Fibroblast of lung (primary cell): Measurements from ENCODE around the gene TAS2R38. TPM values are rescaled to one million over a fixed set of nuclear protein-coding genes. Genes with fewer than 3 reads are reported as not detected.

Experiments used
- DNase-seq, 2 donors: peaks; one replicate each; pipeline versions ENCODE4 v3.0.0 to v3.0.0-alpha.2; 2010; ENCODE audit warnings: low read depth in 2 of 2
- H2AFZ ChIP-seq: 2 replicates; pipeline ENCODE4 v1.5.1; 2012; ENCODE audit warnings: low read length, control low read depth, inconsistent platforms
- H3K27ac ChIP-seq: 2 replicates; pipeline ENCODE4 v1.5.1; 2011; ENCODE audit warnings: low read length, control low read depth; ENCODE audit not compliant: insufficient read depth
- H3K27me3 ChIP-seq: 2 replicates; pipeline ENCODE4 v1.5.1; 2011; ENCODE audit warnings: mild to moderate bottlenecking, low read length; ENCODE audit not compliant: control insufficient read depth, insufficient read depth
- H3K36me3 ChIP-seq: 2 replicates; pipeline ENCODE4 v1.5.1; 2011; ENCODE audit warnings: low read length; ENCODE audit not compliant: control insufficient read depth, insufficient read depth
- H3K4me1 ChIP-seq: 2 replicates; pipeline ENCODE4 v1.5.1; 2011; ENCODE audit warnings: low read length; ENCODE audit not compliant: control insufficient read depth, insufficient read depth; ENCODE audit errors: extremely low read depth
- H3K4me2 ChIP-seq: 2 replicates; pipeline ENCODE4 v1.5.1; 2011; ENCODE audit warnings: low read length, control low read depth; ENCODE audit not compliant: insufficient read depth; ENCODE audit errors: extremely low read depth
- H3K4me3 ChIP-seq, 4 experiments: fragments of 200-600 bp in 1 of 4; sonication (generic) in 1 of 4; replicated peaks in 1 of 4; 2 replicates each; pipeline ENCODE4 v1.5.1; 2011 to 2016; ENCODE audit warnings: low read length in 4 of 4, low read depth in 3 of 4, mild to moderate bottlenecking in 3 of 4, control low read depth in 2 of 4, inconsistent platforms in 1 of 4, mixed read lengths in 1 of 4; ENCODE audit not compliant: insufficient read depth in 1 of 4; ENCODE audit errors: control extremely low read depth in 1 of 4
- H3K79me2 ChIP-seq: 2 replicates; pipeline ENCODE4 v1.5.1; 2012; ENCODE audit warnings: mild to moderate bottlenecking, low read length, inconsistent platforms; ENCODE audit not compliant: control insufficient read depth, insufficient read depth
- H3K9ac ChIP-seq: 2 replicates; pipeline ENCODE4 v1.5.1; 2011; ENCODE audit warnings: mild to moderate bottlenecking, low read length, control low read depth; ENCODE audit not compliant: insufficient read depth
- H3K9me3 ChIP-seq: 2 replicates; pipeline ENCODE4 v1.5.1; 2012; ENCODE audit warnings: low read depth, low read length; ENCODE audit not compliant: control insufficient read depth, insufficient read depth
- H4K20me1 ChIP-seq: 2 replicates; pipeline ENCODE4 v1.5.1; 2011; ENCODE audit warnings: low read length; ENCODE audit not compliant: control insufficient read depth, insufficient read depth; ENCODE audit errors: extremely low read depth
- CTCF ChIP-seq, 2 donors: IDR thresholded peaks in 1 of 2; conservative IDR thresholded peaks in 1 of 2; 1 replicate in 1 of 2; 2 replicates in 1 of 2; pipeline ENCODE4 v1.5.1; 2011 to 2012; ENCODE audit warnings: low read length in 2 of 2, control low read depth in 1 of 2, inconsistent platforms in 1 of 2, low read depth in 1 of 2, mild to moderate bottlenecking in 1 of 2
- EZH2 ChIP-seq: IDR thresholded peaks from 2 replicates; pipeline ENCODE4 v1.5.1; 2012; ENCODE audit warnings: low read length, control low read depth, mild to moderate bottlenecking; ENCODE audit errors: missing control alignments
- polyA plus RNA-seq, 2 donors: library from polyadenylated mRNA; depleted of rRNA in 1 of 2; stranded (reverse) in 1 of 2; unstranded in 1 of 2; fragments of >200 nt; gene quantifications; 2 replicates each; pipeline ENCODE4 v1.2.1, GENCODE V29; 2011 to 2012; ENCODE audit warnings: missing spikeins in 1 of 2
- total RNA-seq: library from RNA; depleted of rRNA; stranded (reverse); fragments of >200 nt; gene quantifications from 2 replicates; pipeline ENCODE4 v1.2.1, GENCODE V29; 2014

TAS2R38 gene
- total and polyA plus RNA-seq, 2 donors (not counting 1 experiment from before 2014, with no cell fraction given), result not detected

DNA sequence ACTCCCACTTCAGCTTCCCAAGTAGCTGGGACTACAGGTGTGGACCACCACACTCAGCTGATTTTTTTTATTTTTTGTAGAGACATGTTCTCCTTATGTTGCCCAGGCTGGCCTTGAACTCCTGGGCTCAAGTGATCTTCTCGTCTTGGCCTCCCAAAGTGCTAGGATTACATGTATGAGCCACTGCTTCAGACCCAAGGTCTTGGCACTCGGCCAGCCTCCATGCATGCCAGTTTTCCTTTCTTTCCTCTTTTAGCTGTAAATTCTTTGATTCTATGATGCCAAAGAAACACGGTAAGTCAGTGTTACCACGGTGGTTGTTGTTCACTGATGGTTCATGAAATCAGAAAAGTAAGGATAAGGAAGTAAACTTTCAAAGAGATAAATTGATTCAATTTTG lies 19.1 kb upstream of the TAS2R38 start:
- Histone ChIP-seq H2AFZ (no peak overlapping the region), H3K79me2 (no peaks in the 10 kb centered on the region), H3K4me2 (no peak overlapping the region), H3K9me3 (no peaks in the 10 kb centered on the region), H3K4me3 (no peak overlapping the region), H3K27ac (no peak overlapping the region), H3K9ac (no peak overlapping the region), H3K36me3 (no peaks in the 10 kb centered on the region), H3K27me3 (no peaks in the 10 kb centered on the region), H3K4me1 (no peaks in the 10 kb centered on the region), H4K20me1 (no peaks in the 10 kb centered on the region)
- no peak for DNase-seq
- no peak for TF ChIP-seq EZH2
- no peak for TF ChIP-seq CTCF (conservative IDR thresholded peaks at IDR 0.05 in 1 of 2, IDR thresholded peaks at IDR 0.05 in 1 of 2; ENCODE audit: low read depth in 1 of 2, low read length in 2 of 2)

DNA sequence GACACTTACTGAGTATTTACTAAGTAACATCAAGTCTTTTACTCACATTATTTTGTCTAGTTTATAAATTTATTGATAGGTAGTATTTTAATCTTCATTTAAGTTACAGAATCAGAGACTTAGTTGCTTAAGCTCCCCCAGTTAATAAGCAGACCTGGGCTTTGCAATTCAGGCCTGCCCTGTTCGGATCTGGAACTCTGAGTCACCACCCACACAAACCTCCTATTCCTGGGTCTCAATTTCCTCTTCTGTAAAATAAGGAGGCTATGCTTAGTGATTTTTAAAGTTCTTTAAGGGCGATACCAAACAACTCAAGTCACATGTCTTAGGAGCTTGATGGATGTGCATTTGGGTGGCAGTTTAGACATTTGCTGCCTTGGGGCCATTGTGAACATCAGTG lies 18.6 kb upstream of the TAS2R38 start:
- DNase-seq, result no peak
- H3K27me3 ChIP-seq, result no peaks in the 10 kb centered on the region
- no peak overlapping the region for H3K4me3 ChIP-seq
- no peak overlapping the region for H3K9ac ChIP-seq
- no peaks in the 10 kb centered on the region for H3K9me3 ChIP-seq
- no peak overlapping the region for H2AFZ ChIP-seq
- no peak overlapping the region for H3K4me2 ChIP-seq
- H3K79me2 ChIP-seq, result no peaks in the 10 kb centered on the region
- no peaks in the 10 kb centered on the region for H3K4me1 ChIP-seq
- H3K36me3 ChIP-seq, result no peaks in the 10 kb centered on the region
- H3K27ac ChIP-seq, result no peak overlapping the region
- TF ChIP-seq EZH2, result no peak
- TF ChIP-seq CTCF (conservative IDR thresholded peaks at IDR 0.05 in 1 of 2, IDR thresholded peaks at IDR 0.05 in 1 of 2; ENCODE audit: low read depth in 1 of 2, low read length in 2 of 2), result no peak
- no peaks in the 10 kb centered on the region for H4K20me1 ChIP-seq

DNA sequence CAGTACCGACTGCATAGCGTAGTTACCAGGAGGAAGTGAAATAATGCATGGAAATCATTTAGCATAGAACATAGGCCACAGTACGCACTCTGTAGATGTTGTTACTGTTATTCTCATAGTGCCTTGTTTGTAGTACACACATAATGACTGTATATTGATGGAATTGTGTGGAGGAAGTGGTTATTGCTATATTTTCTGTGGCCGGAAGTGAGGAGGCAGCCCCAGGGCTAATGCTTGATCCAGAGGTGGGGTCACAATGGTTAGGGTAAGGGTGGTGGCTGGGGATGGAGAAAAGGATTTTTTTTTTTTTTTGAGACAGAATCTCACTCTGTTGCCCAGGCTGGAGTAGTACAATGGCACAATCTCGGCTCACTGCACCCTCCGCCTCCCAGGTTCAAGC lies 17.6 kb upstream of the TAS2R38 start:
- no peak overlapping the region for H3K27ac ChIP-seq
- no peaks in the 10 kb centered on the region for H3K79me2 ChIP-seq
- H2AFZ ChIP-seq, result no peak overlapping the region
- no peak overlapping the region for H3K9ac ChIP-seq
- no peak overlapping the region for H3K4me2 ChIP-seq
- TF ChIP-seq EZH2, result no peak
- TF ChIP-seq CTCF (conservative IDR thresholded peaks at IDR 0.05 in 1 of 2, IDR thresholded peaks at IDR 0.05 in 1 of 2; ENCODE audit: low read depth in 1 of 2, low read length in 2 of 2), result no peak
- no peaks in the 10 kb centered on the region for H3K4me1 ChIP-seq
- H3K4me3 ChIP-seq, result no peak overlapping the region
- no peaks in the 10 kb centered on the region for H4K20me1 ChIP-seq
- H3K27me3 ChIP-seq, result no peaks in the 10 kb centered on the region
- DNase-seq, result no peak
- no peaks in the 10 kb centered on the region for H3K36me3 ChIP-seq
- no peaks in the 10 kb centered on the region for H3K9me3 ChIP-seq
